GM21360 (cell line): ENCODE results near the gene UBE2D2.
A peak's percentile ranks its signal among the peaks of the same experiment; 100 is the strongest.
"Not testable (repeated sequence)": the region's sequence is repeated elsewhere in the genome, so short reads cannot be mapped to it uniquely, and the experiment has no call there.

Experiments
- ATAC-seq: cut with Tn5 transposase; IDR thresholded peaks from one replicate; pipeline ENCODE4 v1.9.1; 2021; ENCODE audit warnings: mild to moderate bottlenecking, moderate library complexity; ENCODE audit not compliant: unreplicated experiment

UBE2D2 gene

DNA sequence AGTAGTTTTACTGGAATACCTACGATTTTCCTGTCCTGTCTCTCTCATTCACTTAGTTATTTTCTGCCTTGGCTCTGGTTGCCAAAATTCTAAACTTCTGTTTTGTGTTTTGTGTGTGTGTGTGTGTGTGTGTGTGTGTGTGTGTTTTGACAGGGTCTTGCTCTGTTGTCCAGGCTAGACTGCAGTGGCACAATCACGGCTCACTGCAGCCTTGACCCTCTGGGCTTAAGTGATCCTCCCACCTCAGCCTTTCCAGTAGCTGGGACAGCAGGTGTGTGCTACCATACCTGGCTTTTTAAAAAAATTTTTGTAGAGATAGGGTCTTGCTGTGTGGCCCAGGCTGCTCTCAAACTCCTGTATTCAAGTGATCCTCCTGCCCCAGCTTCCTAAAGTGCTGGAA is 17.2 kb downstream of the UBE2D2 start:
- no peak for ATAC-seq

- not testable (repeated sequence) for ATAC-seq
Measured at GRCh38 chr5:139582181-139582580, 21.0 kb downstream of the UBE2D2 start.

- no peak for ATAC-seq
Measured at GRCh38 chr5:139584137-139584536, 23.0 kb downstream of the UBE2D2 start.

DNA sequence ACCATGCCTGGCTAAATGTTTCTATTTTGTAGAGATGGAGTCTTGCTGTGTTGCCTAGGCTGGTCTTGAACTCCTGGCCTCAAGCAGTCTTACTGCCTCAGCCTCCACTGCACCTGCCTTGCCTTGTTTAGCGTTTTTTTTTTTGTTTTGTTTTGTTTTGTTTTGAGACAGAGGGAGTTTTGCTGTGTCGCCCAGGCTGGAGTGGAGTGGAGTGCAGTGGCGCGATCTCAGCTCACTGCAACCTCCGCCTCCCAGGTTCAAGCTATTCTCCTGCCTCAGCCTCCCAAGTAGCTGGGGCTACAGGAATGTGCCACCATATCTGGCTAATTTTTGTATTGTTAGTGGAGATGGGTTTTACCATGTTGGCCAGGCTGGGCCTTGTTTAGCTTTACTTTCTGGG is 27.0 kb downstream of the UBE2D2 start:
- ATAC-seq = not testable (repeated sequence)

- ATAC-seq = no peak
Measured at GRCh38 chr5:139588962-139589361, 27.8 kb downstream of the UBE2D2 start.

- ATAC-seq = peak; percentile 57
Measured at GRCh38 chr5:139592289-139592688, 31.1 kb downstream of the UBE2D2 start.

- not testable (repeated sequence) for ATAC-seq
Measured at GRCh38 chr5:139593076-139593475, 31.9 kb downstream of the UBE2D2 start.

GRCh38 chr5:139593716-139594319 is 32.7 kb downstream of the UBE2D2 start:
- ATAC-seq = no peak

GRCh38 chr5:139597134-139597533 is 36.0 kb downstream of the UBE2D2 start:
- ATAC-seq = no peak

DNA sequence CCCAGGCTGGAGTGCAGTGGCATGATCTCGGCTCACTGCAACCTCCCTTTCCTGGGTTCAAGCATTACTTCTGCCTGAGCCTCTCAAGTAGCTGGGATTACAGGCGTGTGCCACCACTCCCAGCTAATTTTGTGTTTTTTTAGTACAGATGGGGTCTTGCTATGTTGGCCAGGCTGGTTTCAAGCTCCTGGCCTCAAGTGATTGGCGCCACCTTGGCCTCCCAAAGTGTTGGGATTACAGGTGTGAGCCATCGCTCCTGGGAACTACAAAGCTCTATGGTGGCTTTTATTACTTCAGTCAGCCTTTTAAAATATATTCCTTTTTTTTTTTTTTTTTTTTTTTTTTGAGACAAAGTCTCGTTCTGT is 37.4 kb downstream of the UBE2D2 start:
- not testable (repeated sequence) for ATAC-seq

GRCh38 chr5:139600336-139600949 is 39.3 kb downstream of the UBE2D2 start:
- ATAC-seq = no peak

- ATAC-seq = no peak
Measured at GRCh38 chr5:139601429-139601828, 40.3 kb downstream of the UBE2D2 start.

DNA sequence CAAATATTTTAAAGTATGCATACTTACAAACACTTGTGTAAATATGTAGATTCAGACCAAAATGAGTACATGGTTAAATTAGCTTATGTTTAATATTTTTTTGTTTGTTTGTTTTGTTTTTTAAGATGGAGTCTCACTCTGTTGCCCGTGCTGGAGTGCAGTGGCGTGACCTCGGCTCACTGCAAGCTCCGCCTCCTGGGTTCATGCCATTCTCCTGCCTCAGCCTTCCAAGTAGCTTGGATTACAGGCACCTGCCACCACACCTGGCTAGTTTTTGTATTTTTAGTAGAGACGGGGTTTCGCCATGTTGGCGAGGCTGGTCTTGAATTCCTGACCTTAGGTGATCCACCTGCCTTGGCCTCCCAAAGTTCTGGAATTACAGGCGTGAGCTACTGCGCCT is 40.8 kb downstream of the UBE2D2 start:
- not testable (repeated sequence) for ATAC-seq

- ATAC-seq = peak; percentile 54
Measured at GRCh38 chr5:139605887-139606286, 44.7 kb downstream of the UBE2D2 start.

GRCh38 chr5:139611703-139612584 is 50.8 kb downstream of the UBE2D2 start:
- ATAC-seq = no peak

DNA sequence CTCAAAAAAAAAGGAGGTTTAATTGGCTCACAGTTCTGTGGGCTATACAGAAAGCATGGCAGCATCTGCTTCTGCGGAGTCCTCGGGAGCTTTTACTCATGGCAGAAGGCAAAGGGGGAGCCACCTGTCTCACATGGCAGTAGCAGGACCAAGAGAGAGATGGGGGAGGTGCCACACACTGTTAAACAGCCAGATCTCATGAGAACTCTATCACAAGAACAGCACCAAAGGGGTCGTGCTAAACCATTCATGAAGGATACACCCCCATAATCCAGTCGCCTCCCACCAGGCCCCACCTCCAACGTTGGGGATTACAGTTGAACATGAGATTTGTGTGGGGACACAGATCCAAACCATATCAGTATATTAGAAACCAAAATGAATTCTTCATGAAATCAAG is 58.7 kb downstream of the UBE2D2 start:
- no peak for ATAC-seq

GRCh38 chr5:139625398-139625797 is 64.3 kb downstream of the UBE2D2 start:
- ATAC-seq = not testable (repeated sequence)

DNA sequence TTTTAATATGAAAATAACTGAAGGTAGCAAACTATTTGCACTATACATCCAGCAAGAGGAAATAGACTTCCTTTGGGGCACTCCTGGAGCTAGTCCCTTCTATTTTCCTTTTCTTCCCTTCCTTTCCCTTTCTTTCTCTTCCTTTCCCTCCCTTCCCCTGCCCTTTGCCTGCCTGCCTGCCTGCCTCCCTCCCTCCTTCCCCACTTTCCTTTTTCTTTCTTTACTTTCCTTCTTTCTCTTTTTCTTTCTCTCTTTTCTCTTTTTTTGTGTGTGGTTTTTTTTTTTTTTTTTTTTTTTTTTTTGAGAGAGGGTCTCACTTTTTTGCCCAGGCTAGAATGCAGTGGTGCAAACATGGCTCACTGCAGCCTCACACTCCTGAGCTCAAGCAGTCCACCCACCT is 69.7 kb downstream of the UBE2D2 start:
- no peak for ATAC-seq

DNA sequence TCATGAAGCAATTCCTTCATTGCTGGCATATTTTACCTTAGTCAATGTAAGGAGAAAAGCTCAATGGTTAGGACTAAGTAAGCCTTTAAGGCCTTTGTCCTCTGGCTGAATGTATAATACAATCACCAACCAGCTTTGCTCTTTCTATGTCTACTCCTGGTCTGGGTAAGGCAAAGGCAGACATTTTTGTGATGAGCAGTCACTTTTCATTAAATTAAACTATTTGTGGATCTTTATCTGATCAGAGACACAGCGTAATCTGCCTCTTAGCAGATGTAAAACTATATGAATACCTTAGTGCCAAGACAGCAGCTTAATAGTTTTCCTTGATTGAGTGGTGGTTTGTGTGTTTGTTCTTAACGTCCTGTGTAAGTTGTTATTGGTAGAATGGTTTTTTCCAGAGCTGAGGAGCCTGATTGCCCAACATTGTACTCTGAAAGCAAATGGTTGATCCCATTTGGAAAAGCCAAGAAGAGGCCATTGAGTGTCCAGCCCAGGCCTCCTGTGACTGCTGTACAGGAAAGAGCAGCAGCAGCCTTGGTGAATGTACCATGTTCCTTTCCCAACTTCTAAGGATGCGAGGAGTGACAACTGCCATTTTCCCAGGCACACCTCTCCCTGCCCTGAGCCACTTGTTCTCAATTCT is 70.5 kb downstream of the UBE2D2 start:
- no peak for ATAC-seq

DNA sequence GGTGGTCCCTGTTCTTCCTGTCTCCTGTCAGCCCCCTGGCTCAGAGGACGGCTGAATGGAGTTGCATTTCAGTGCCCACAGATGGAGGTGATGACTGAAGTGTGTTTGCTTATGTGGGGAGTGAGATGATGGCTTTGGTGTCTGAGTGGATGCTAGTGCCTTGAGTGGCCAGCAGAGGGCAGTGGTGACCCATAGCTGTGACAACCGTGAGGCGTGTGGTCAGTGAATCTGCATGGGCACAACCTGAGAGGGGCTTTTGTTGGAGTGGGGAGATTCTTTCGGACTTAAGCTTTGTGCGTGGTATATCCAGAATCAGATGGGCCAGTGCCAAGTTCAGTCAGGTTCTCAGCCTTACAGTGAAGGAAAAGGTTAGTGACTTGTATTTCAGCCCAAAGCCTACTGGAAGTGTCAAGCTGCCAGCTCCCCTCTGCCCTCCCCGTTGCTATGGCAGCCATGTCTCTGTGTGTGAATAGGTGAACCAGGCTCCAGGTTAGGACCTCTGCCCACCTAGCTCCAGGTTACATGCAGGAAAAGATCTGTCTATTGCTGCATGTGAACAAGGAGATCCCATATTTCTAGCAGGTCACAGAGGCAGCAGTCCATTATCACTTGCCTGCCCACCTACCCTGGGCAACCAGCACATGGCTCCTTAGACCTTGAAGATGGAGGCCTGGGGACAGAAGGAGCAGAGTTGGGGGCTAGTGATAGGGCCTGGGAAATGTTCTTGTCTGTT is 72.3 kb downstream of the UBE2D2 start:
- ATAC-seq = no peak

GRCh38 chr5:139634028-139634325 is 72.8 kb downstream of the UBE2D2 start:
- ATAC-seq = no peak
